A549 treated with RU486 at 1 μM for 4 hours (cell line): Measurements from ENCODE around the gene PPP1R12A. TPM values are rescaled to one million over a fixed set of nuclear protein-coding genes. Genes with fewer than 3 reads are reported as not detected.

ENCODE experiments used
- total RNA-seq: library from RNA; stranded (reverse); fragments of 200-300 nt; extraction: Qiagen RNA extraction; gene quantifications from 5 replicates; pipeline ENCODE4 v1.2.3, GENCODE V29; 2022; ENCODE audit warnings: low read depth

The PPP1R12A gene
- total RNA-seq, result 22.4 to 40.4 TPM (median 24.5 TPM) in 5 replicates

DNA sequence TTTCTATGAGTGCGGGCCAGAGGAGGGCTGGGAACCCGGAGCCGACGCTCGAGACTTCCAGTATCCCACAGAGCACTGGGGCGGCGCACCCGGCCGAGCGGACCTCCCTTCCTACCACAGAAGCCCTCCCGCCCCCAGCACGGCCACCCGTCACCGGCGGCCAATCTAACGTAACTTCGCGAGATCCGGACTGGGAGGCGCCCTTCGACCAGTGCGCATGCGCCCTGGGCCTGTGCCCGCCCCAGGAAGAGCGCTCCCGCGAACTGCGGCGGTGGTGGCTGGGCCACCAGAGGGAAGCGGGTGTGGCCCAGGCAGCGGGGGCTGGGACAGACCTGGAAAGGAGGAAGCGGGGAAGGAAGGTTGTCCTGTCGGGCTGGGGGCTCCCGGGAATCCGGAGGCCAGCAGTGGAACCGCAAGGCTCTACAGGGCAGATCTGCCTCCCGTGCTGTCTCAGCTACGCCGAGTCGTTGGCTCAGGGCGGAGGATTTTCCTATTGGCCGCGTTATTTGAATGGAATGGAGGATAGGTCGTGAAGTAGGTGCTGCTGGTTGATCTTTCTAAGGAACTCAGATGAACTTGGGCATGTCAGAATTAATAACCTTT, at the start of gene PPP1R12A:
TSS of gene PPP1R12A (minus strand) at position 77 of the 603 bp plus-strand sequence. CDS start 166 bp downstream, outside the sequence.

Other genes with a start within 250 kb of the PPP1R12A start
- 36.2 to 75.5 TPM (median 67.0 TPM) in 5 replicates for gene PAWR, start 244.1 kb downstream of the PPP1R12A start, total RNA-seq
- gene OTOGL, start 164.4 kb upstream of the PPP1R12A start, total RNA-seq, result 0.02 TPM in 1 of 5 replicates, not detected in the others